Neural progenitor cell (in vitro differentiated cells): ENCODE data around the gene P2RX6. TPM values are rescaled to one million over a fixed set of nuclear protein-coding genes. Genes with fewer than 3 reads are reported as not detected.

Experiments used
- DNase-seq: peaks from one replicate; pipeline ENCODE4 v3.0.0-alpha.2; 2016; ENCODE audit warnings: low spot score
- H2AFZ ChIP-seq: fragments of 200-600 bp; sonication (generic); replicated peaks from 2 replicates; pipeline ENCODE4 v1.6.1; 2016; ENCODE audit warnings: antibody characterized with exemption
- H3F3A ChIP-seq: fragments of 200-600 bp; sonication (generic); 2 replicates; pipeline ENCODE4 v1.6.1; 2016; ENCODE audit warnings: antibody characterized with exemption, low read depth
- H3K27ac ChIP-seq: fragments of 200-600 bp; sonication (generic); 2 replicates; pipeline ENCODE4 v1.5.1; 2016; ENCODE audit warnings: mild to moderate bottlenecking
- H3K27me3 ChIP-seq: fragments of 200-600 bp; sonication (generic); 2 replicates; pipeline ENCODE4 v1.6.1; 2016; ENCODE audit warnings: mild to moderate bottlenecking, moderate library complexity
- H3K36me3 ChIP-seq: fragments of 200-600 bp; sonication (generic); 2 replicates; pipeline ENCODE4 v1.5.1; 2016
- H3K4me1 ChIP-seq: fragments of 200-600 bp; sonication (generic); 2 replicates; pipeline ENCODE4 v1.6.1; 2016; ENCODE audit warnings: mixed run types
- H3K4me2 ChIP-seq: fragments of 200-600 bp; sonication (generic); 2 replicates; pipeline ENCODE4 v1.6.1; 2016
- H3K4me3 ChIP-seq: fragments of 200-600 bp; sonication (generic); 2 replicates; pipeline ENCODE4 v1.5.1; 2016
- H3K79me2 ChIP-seq: fragments of 200-600 bp; sonication (generic); 2 replicates; pipeline ENCODE4 v1.6.1; 2016; ENCODE audit warnings: low read depth
- H3K9ac ChIP-seq: fragments of 200-600 bp; sonication (generic); 2 replicates; pipeline ENCODE4 v1.6.1; 2016
- H3K9me3 ChIP-seq: fragments of 200-600 bp; sonication (generic); 2 replicates; pipeline ENCODE4 v1.5.1; 2016; ENCODE audit warnings: low read depth
- H4K20me1 ChIP-seq: fragments of 200-600 bp; sonication (generic); 2 replicates; pipeline ENCODE4 v1.6.1; 2016; ENCODE audit warnings: low read depth
- H3K27ac Mint-ChIP-seq: 3 replicates; pipeline ENCODE4 v1.8.0; 2021; ENCODE audit warnings: mixed read lengths
- H3K27me3 Mint-ChIP-seq: 2 replicates; pipeline ENCODE4 v1.8.0; 2022; ENCODE audit warnings: low read depth, mild to moderate bottlenecking, inconsistent platforms, moderate library complexity, mixed read lengths; ENCODE audit not compliant: insufficient read depth
- H3K36me3 Mint-ChIP-seq: 3 replicates; pipeline ENCODE4 v1.8.0; 2021; ENCODE audit warnings: mixed read lengths
- H3K4me1 Mint-ChIP-seq: 3 replicates; pipeline ENCODE4 v1.8.0; 2021; ENCODE audit warnings: mixed read lengths
- H3K4me3 Mint-ChIP-seq: 3 replicates; pipeline ENCODE4 v1.8.0; 2021; ENCODE audit warnings: mild to moderate bottlenecking, moderate library complexity, mixed read lengths
- H3K9me3 Mint-ChIP-seq: 3 replicates; pipeline ENCODE4 v1.8.0; 2020; ENCODE audit warnings: mixed read lengths
- EZH2 ChIP-seq: fragments of 200-600 bp; sonication (generic); IDR thresholded peaks from 2 replicates; pipeline ENCODE4 v1.6.1; 2017; ENCODE audit warnings: antibody characterized with exemption, mild to moderate bottlenecking, moderate library complexity
- EZH2phosphoT487 ChIP-seq: fragments of 200-600 bp; sonication (generic); IDR thresholded peaks from 2 replicates; pipeline ENCODE4 v1.6.1; 2017; ENCODE audit warnings: antibody characterized with exemption
- total RNA-seq: library from RNA; depleted of rRNA; stranded (reverse); fragments of >200 nt; gene quantifications from 2 replicates; pipeline ENCODE4 v1.2.3, GENCODE V29; 2015; ENCODE audit warnings: low replicate concordance
- TF ChIP-seq, protein P1 (sequence below): fragments of 200-600 bp; sonication (generic); IDR thresholded peaks from 2 replicates; pipeline ENCODE4 v1.5.1; 2017; ENCODE audit warnings: antibody characterized with exemption, mild to moderate bottlenecking

P2RX6 gene
- total RNA-seq, 1 donor from 2014 or later = 0.36 TPM

DNA sequence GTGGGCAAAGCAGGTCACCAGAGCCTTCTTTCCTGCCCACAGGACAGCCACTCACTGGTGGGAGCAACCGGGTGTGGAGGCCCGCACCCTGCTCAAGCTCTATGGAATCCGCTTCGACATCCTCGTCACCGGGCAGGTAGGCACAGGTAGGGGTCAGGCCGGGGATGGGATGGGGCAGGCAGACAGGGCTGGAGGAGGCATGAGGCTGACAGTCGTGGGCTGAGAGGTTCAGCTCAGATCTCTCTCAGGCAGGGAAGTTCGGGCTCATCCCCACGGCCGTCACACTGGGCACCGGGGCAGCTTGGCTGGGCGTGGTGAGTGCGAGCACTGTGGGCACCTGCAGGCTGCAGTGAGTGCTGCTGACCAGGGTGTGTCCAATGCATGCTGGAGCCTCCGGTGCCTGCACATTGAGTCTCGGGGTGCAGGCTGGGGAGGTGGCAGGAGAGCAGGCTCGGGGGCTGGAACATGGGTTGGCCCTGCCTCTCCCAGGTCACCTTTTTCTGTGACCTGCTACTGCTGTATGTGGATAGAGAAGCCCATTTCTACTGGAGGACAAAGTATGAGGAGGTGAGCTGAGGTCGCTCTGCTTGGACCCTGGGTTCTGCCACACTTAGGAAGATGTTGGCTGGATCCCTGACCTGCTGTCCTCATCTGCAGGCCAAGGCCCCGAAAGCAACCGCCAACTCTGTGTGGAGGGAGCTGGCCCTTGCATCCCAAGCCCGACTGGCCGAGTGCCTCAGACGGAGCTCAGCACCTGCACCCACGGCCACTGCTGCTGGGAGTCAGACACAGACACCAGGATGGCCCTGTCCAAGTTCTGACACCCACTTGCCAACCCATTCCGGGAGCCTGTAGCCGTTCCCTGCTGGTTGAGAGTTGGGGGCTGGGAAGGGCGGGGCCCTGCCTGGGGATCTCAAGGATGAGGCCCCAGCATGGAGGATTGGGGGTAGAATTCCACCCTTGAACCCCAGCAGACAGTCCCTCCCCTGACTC, 11.1 kb downstream of the P2RX6 start:
- Histone ChIP-seq H3K9me3 (no peaks in the 10 kb centered on the region), H3F3A (no peaks in the 10 kb centered on the region), H3K4me1 (no peaks in the 10 kb centered on the region), H3K4me3 (no peak overlapping the region), H3K79me2 (no peaks in the 10 kb centered on the region), H2AFZ (no peak overlapping the region), H4K20me1 (no peaks in the 10 kb centered on the region), H3K4me2 (no peak overlapping the region), H3K36me3 (no peaks in the 10 kb centered on the region), H3K27me3 (peaks cover 10% of the 10 kb centered on the region), H3K27ac (no peak overlapping the region), H3K9ac (no peak overlapping the region)
- H3K27me3 Mint-ChIP-seq = peaks cover 13% of the 10 kb centered on the region
- H3K9me3 Mint-ChIP-seq = no peaks in the 10 kb centered on the region
- no peak for DNase-seq
- TF ChIP-seq, protein P1, sequence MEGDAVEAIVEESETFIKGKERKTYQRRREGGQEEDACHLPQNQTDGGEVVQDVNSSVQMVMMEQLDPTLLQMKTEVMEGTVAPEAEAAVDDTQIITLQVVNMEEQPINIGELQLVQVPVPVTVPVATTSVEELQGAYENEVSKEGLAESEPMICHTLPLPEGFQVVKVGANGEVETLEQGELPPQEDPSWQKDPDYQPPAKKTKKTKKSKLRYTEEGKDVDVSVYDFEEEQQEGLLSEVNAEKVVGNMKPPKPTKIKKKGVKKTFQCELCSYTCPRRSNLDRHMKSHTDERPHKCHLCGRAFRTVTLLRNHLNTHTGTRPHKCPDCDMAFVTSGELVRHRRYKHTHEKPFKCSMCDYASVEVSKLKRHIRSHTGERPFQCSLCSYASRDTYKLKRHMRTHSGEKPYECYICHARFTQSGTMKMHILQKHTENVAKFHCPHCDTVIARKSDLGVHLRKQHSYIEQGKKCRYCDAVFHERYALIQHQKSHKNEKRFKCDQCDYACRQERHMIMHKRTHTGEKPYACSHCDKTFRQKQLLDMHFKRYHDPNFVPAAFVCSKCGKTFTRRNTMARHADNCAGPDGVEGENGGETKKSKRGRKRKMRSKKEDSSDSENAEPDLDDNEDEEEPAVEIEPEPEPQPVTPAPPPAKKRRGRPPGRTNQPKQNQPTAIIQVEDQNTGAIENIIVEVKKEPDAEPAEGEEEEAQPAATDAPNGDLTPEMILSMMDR = no peak
- TF ChIP-seq EZH2phosphoT487 (no peak), EZH2 (no peak)
- no peaks in the 10 kb centered on the region for H3K36me3 Mint-ChIP-seq
- H3K4me3 Mint-ChIP-seq = no peak overlapping the region
- H3K27ac Mint-ChIP-seq = no peak overlapping the region
- peaks cover 18% of the 10 kb centered on the region for H3K4me1 Mint-ChIP-seq

DNA sequence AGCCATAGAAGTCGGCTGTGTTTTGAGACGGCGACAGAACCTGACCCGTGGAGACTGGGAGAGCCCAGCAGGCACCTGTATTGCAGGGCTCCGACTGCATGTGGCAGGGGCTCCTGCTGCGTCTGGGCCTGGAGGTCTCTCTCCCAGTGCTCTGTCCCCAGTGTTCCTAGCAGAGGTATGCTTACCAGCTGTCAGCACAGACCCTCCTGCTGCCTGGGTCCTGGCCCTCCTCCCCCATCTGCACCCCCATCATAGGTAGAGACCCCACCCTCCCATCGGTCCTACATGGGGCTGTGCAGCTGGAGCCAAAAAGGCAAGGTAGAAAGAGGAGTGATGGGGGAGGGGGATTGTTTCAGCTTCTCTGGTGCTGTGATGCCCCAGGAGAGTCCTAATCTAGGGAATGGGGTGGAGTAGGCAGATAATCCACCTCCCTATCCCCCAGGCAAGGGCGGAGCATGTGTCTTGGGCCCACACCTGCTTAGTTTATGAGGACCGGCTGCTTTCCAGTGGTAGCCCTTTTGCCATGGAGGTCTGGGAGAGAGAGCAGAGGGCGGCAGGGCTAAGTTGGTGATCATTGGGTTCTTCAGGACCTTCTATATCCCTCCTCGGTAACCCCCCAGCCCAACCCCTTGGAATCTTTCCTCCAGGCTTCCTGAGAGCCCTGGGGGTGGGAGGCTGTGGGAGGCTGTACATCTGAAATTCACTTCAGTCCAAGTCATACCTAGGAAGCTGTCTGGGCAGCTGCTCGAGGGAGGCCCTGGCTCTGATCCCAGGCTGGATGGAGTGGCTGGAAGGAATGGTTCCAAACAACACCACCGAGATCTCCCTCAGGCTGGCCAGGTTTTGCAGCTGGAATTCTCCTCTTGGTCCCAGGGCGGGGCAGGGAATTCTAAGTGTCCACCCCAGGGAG, 12.1 kb downstream of the P2RX6 start:
- H3K27me3 ChIP-seq = peaks cover 20% of the 10 kb centered on the region

More for the DNA sequence above, 12.1 kb downstream of the P2RX6 start:
- H2AFZ ChIP-seq = no peak overlapping the region
- no peak overlapping the region for H3K4me2 ChIP-seq
- no peaks in the 10 kb centered on the region for H3F3A ChIP-seq
- Mint-ChIP-seq H3K36me3 (no peaks in the 10 kb centered on the region), H3K4me3 (no peak overlapping the region), H3K27ac (peak overlapping the region; percentile 79), H3K27me3 (peaks cover 16% of the 10 kb centered on the region), H3K4me1 (peaks cover 22% of the 10 kb centered on the region), H3K9me3 (no peaks in the 10 kb centered on the region)
- no peak for DNase-seq
- H4K20me1 ChIP-seq = no peaks in the 10 kb centered on the region
- no peak overlapping the region for H3K27ac ChIP-seq
- no peaks in the 10 kb centered on the region for H3K9me3 ChIP-seq
- H3K4me3 ChIP-seq = no peak overlapping the region
- no peaks in the 10 kb centered on the region for H3K36me3 ChIP-seq
- no peaks in the 10 kb centered on the region for H3K4me1 ChIP-seq
- TF ChIP-seq, protein P1 = no peak
- TF ChIP-seq EZH2phosphoT487 (no peak), EZH2 (no peak)
- no peaks in the 10 kb centered on the region for H3K79me2 ChIP-seq
- H3K9ac ChIP-seq = no peak overlapping the region
